Activated CD8-positive, alpha-beta memory T cell treated with anti-CD3 and anti-CD28 coated beads, Interleukin-2, amount 50 U/mL, for 4 hours (primary cell): ENCODE results near the gene PARN.
"Not testable (repeated sequence)": the region's sequence is repeated elsewhere in the genome, so short reads cannot be mapped to it uniquely, and the experiment has no call there.

Experiments
- DNase-seq: peaks from one replicate; pipeline ENCODE4 v3.0.0-alpha.2; 2020

The PARN gene

DNA sequence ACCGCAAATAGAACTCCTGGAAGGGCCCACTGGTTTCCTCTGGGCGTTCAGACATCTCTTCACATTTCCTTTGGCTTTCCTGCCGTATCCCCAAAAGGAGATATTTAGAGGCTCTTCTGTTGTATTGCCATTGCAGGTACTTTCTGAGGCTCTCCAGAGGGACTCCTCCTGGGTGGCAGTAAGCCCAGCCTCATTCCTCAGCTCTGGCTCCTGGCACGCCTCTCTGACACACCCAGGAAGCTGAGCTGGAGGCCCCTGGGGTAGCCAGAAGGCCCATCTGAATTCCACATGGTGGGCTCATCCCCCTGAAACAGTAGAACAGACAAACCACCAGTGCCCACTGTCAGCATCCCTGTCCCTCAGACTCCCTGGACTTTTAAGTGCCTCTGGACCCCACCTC is 206.7 kb downstream of the PARN start:
- DNase-seq = no peak

DNA sequence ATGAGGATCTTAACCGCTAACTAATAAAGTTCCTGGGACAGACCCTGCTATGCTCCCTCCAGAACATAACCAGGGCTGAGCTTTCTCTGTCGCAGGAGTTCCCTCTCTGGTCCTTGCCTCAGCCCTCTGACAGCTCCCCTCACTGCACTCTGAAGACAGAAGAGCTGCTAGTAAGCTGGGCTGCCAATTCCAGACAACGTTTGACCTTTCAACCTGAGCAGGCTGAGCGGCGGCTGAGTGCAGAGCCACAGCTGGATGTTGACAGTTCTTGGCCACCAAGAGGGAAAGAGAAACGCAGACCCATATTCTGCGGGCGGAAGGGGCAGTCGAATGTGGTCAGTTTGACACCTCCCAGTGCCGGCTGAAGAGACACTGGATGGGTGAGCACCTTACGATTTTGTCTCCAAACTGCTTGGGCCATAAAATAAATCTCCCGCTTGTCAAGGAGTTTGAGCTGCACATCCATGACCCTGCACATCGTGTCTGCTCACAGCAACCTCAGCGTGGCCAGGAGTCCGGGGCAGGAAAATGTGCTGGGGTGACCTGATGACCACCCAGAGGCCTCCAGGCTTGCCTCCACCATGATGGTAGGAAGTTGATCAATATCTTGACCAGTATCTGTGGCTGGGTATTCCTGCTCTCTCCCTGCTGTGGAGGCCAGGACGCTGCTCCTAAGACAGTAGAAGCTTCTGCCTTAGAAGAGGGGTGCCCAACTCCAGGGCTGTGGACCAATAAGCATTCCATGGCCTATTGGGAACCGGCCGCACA is 209.2 kb downstream of the PARN start:
- DNase-seq = no peak

DNA sequence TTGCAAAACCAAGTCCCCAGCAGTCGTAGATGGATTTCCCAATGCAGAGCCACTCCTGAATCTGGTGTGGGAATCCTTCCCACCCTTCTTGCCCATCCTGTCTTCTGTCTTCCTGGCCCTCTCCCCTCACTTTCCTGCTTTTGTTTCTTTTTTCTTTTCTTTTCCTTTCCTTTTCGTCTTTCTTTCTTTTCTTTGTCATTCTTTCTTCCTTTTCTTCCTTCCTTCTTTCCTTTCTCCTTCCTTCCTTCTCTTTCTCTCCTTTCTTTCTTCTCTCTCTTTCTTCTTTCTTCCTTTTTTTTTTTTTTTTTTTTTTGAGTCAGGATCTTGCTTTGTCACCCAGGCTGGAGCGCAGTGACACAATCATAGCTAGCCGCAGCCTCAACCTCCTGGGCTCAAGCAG is 209.8 kb downstream of the PARN start:
- DNase-seq = not testable (repeated sequence)

DNA sequence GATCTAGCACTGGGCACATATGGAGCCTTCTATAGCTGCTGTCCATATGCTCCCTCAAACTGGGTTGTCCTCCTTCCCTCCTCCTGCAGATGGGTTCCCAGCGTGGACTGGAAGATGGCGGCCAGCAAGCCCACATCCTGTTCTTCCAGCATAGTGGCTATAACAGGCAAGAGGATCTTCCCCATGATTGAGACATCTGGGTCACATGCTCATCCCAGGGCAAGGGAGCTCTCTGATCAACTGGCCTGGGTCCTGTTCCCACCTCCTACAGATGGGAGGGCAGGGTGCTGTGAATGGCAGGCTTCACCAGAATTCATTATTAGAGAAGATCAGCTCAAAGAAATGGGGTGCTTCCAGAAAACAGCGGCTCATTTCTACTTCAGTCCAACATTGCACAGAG is 210.2 kb downstream of the PARN start:
- no peak for DNase-seq

DNA sequence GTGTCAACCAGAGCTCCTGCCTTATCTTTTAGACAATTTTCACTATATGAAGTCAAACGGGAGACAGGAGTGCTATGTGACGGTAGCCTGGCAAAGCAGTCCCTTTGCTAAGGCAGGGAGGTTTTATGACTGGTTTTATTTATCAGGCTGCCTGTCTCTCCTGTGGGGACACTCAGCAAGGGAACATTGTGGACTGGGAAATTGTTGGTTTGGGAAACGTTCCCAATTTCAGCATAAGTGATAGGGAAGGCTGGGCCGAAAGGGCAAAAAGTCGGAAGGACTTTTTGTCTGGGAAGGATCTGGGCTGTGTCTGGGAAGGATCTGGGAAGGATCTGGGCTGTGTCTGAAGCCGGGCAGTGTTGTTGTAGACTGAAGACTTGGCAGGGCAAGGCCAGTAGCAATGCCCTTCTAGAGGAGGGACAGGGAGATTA is 211.2 kb downstream of the PARN start:
- DNase-seq = no peak

DNA sequence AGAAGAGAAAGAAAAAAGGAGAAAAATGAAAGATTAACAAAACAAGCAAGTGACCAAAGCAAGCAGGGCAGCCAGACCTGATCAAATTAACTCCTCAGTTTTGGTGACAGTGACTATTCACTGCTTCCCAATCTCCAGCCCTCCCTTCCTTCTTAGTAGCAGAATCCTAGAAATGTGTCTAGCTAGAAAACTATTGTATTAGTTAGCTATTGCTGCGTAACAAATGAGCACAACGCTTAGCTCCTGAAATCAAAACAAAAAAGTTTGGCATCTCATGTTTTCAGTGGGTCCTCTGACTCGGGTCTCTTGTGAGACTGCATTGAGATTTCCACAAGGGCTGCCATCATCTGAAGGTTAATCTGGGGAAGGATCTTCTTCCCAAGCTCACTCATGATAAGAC is 213.9 kb downstream of the PARN start:
- no peak for DNase-seq

DNA sequence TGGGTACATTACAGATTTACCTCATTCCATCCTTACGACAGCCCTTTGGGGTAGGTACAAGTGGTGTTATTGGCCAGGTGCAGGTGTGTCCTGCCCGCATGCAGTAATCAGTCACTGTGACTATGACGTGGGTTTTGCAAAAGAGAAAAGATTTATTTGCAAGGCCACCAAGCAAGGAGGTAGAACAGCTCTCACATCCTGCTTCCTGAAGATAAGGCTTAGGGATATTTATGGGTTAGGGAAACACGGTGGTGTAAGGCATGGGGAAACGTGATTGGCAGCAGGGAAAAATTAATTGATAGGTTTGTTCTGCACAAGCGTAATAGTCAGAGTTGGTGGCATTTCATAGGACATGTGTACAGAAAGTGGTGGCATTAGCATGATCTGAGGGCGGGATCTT is 214.8 kb downstream of the PARN start:
- DNase-seq = no peak

DNA sequence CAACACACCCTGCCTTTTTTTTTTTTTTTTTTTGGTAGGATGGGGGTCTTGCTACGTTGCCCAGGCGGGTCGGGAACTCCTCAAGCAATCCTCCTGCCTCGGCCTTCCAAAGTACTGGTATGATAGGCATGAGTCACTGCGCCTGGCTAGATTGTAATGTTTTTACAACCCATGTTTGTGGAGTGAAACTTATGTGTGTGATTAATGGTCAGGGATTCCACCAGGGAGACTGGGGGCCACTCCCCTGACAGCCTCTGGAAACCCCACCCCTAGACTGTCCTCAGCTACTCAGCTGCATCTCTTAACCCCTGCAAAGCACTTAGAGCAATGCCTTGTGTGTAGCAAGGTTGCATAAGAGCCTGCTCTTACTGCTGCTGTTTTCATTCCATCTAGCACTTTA is 220.5 kb downstream of the PARN start:
- DNase-seq = no peak

DNA sequence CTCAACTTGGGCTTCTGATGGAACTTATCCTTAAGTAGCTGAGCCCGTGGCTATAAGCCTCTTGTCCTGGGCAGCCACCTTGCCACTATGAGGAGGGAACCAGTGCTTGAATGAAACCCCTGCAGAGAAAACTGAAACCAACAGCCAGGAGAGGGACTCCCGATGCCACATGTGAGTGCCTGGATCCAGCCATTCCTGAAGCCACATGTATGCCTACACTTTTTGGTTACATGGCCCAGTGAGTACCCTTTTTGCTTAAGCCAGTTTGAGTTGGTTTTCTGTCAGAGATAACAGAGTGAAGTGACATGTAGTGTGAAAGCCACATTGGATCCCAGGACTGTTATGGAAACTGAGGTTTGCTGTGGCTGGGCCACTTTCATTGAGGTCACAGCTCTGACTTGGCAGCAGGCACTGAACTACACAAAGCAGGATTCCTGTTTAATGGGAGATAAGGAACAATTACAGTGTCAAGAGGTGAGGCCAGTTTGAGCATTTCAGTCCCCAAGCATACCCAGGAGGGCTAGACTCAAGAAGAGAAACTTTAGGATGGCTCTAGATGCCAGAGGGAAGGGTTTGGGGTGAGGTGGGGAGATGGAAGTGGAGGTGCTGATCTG is 222.2 kb downstream of the PARN start:
- DNase-seq = no peak

DNA sequence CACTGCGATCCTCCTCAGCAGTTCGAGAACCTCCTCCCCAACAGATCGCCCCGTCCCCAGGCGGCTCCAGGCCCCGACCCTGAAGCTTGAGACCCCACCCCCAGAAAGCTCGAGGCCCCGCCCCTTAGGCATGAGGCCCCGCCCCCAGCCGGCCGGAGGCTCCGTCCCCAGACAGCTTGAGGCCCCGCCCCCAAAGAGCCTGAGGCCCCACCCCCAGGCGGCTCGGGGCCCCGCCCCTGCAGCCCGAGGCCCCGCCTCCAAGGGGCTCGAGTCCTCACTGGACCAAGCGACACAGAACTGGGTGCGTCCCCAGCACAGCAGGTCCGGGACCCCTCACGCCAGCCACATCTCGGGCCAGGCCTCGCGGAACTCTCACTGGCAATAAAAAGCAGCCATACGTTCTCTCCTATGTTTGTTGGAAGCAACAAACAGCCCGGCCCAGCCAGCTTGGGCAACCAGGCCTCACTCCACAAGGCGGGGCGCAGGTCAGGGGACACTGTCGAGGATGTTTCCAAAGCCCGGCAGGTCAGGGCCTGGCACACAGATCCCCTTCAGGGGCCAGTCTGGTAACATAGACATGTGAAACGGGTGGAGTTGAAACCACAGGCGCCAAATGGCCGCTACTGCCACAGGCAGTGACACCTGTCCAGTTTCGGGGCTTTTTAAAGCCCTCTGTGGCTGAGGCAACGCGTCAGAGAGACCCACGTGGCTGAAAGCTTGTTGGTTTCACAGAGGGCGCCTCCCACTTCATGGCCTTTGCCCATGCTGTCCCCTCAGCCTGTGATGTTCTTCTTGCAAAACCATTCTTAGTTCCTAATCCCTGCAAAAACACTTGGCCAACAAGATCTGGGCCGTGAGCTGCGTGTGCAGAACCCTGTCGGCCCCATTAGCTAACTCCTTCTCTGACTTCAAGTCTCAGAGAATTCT is 224.2 kb downstream of the PARN start:
- DNase-seq = no peak

DNA sequence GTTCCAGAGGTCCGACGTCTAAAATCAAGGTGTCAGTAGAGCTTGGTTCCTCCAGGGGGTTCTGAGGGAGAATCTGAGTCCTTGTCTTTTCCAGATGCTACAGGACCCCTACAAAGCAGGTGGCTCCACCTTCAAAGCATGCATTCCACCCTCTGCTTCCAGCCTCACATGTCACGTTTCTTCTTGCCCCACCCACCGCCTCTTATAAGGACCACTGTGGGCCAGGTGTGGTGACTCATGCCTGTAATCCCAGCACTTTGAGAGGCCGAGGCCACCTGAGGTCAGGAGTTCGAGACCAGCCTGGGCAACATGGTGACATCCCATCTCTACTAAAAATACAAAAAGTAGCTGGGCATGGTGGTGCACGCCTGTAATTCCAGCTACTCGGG is 227.1 kb downstream of the PARN start:
- not testable (repeated sequence) for DNase-seq

DNA sequence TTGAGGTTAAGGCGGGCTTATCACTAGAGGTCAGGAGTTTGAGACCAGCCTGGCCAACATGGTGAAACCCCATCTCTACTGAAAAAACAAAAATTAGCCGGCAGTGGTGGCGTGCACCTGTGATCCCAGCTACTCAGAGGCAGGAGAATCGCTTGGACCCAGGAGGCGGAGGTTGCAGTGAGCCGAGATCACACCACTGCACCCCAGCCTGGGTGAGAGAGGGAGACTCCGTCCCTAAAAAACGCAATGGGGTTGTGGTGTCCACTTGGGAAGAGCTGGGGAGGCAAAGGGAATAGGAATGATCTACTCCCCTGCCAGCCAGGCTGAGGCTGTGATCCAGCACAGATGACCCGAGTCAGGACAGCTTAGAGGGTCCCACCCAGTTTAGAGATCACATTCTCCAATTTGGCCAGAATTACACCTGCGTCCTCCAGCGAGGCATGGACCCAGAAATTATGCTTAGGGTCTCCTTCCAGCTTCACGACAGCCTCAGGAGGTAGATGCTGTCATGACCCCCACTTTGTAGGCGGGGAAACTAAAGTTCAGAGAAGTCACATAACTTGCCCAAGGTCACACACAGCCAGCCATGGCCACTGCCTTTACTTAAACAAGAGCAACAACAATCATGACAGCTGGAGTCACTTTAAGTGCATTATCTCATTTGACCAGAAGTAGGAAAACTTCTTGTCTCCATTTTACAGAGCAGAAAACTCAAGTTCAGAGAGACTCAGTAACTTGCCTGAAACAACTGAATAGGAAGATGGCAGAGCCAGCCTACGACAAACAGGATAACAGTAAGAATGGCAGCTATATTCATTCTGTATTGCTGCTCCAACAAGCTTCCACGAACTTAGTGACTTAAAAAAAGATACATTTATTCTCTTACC is 227.7 kb downstream of the PARN start:
- DNase-seq = not testable (repeated sequence)

DNA sequence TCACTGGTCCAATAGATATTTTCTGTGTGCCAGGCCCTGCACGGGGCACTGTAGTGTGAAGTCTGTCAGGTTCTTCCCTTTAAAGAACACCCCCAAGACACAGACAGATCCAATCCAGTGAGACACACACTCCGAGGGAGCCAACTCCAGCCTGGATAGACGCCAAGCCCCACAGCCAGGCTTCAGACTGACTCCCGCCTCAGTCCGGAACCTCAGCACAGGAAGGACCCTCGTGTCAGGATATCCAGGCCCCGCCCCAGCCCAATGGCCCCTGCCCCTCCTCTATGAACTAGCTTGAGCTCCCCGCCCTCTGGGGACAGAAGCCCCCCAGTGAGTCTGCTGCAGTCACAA is 228.4 kb downstream of the PARN start:
- DNase-seq = not testable (repeated sequence)

DNA sequence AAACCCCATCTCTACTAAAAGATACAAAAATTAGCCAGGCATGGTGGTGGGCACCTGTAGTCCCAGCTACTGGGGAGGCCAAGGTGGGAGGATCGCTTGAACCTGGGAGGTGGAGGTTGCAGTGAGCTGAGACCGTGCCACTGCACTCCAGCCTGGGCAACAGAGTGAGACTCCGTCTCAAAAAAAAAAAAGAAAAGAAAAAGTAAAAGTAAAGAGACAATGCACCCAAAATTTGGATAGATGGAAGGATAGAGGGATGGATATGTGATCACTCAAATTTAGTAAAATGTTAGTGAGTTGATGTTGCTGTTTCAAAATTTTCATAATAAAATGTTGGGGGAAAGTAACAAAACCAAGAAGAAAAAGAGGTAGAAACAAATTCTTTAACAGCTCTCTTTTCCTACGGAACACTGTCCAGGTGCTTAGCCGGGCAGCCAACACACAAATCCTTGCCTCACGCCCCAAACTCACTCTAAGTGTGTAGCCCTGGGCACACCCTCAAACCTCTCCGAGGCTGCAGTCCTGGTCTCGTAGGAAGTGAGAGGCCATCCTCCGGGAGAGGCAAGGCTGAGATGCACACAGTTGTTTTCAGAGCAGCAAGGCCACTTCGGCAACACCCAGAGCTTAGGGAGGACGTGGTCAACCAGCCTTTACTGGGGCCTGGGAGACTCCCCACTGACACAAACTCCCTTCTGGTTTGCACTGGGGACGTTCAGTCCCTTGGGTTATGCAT is 228.9 kb downstream of the PARN start:
- not testable (repeated sequence) for DNase-seq

DNA sequence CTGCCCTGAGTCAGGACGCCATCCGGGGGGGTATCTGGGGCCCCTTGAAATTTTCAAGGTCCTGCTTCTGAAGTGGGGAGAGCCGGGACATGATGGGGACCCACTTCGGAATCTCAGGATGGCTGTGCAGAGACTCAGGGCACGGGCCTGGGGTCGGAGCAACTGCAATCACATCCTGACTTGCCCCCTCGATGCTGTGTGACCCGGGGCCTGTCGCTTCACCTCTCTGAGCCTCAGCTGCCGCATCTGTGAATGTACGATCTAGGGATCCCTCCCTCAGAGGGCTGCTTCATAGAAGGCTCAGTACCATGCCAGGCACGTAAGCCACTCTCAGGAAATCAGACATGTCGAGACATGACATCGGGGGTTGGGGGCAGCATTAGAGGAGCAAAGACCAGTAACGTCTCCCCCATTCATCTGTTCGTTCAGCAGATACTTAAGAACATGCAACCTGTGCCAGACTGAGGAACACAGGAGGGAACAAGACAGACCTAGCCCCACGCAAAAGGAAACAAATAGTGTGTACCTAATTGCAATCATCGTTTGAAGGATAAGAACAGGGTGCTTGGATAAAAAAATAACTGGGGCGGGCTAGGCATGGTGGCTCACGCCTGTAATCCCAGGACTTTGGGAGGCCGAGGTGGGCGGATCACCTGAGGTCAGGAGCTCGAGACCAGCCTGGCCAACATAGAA is 229.6 kb downstream of the PARN start:
- DNase-seq = no peak

DNA sequence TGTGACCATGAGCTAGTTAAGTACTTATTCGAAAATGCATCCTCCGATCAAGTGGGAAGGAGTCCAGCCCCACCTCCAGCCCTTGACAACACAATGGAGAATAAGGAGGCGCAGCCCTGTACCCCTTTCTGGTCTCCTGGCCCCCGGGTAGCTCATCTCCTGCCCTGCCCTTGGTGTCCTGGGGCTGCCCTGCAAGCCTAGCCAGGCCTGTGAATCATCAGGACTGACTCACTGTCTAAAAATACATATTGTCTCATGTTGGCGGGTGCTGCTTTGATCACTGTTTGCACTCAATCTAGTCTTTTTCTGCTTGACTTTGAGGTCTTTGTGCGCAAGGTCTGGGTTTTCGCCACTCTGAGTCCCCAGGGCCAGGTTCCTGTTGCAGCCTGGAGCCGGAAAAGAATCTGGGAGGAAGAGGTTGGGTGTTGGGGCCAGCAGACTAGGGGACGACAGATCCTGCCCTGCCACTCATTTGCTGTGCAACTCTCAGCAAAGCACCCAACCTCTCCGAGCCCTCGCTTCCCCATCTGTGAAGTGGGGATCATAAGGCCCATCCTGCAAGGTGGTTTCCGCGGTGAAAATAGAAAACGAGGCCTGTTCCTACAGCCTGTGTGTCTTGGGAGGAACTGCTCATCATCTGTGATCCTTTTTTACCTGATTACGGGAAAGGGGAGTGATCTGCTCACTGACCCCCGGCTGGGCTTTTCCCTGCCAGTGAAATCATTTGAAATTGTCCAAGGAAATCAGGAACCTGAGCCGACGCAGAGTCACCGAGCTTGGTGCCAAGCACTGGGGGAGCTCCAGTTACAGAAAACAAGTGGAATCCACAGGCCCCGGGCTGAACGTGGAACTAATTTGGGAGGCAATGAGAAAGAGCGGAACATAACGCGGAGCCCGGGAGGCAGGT is 230.4 kb downstream of the PARN start:
- no peak for DNase-seq

DNA sequence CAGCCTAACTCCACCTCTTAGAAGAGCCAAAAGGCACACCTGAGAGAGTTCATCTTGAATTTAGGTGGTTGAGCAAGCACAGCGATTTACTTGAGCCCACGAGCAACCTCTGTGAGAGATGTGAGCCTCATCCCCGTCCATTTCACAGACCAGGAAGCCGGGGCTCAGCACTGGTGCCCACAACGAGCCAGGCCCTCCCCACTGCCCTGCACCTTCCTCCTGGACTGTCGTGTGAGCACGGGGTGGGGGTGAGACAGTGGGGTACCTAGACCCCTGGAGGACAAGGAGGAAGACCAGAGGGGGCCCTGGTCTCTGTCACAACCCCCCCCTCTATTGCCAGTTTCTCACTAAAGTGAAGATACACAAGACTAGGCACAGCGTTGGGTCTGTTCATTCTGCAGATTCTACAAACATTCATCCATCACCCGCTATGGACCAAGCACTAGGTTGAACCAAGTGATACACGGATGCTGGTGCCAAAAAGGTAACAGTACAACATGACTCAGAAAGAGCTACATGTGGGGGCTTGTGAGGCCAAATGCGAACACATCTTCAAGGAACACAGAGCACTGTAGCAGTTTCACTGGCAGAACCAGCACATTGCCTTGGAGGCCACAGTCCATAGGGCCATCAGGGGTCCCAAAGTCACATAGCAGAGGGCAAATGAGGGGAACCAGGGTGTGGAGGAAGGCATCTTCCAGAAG is 231.9 kb downstream of the PARN start:
- no peak for DNase-seq

DNA sequence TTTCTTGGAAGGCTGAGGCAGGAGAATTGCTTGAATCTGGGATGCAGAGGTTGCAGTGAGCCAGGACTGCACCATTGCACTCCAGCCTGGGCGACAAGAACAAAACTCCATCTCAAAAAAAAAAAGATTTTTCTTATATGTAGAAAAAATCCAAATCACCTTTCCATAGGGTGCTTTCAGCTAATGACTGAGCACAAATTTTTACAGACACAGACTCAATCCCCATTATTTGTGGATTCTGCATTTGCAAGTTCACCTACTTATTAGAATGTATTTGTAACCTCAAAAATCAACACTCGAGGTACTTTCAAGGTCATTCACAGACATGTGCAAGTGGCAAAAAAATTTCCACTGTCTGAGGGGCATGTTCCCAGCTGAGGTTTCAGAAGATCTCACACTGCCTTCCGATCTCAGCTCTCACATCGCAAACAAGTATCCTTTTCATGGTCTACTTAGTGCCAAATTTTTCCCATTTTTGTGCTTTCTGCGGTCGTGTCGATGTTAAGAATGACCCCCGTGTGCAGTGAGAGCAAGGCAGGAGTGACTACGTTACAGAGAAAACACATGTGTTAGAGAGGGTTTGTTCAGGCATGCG is 234.3 kb downstream of the PARN start:
- not testable (repeated sequence) for DNase-seq

DNA sequence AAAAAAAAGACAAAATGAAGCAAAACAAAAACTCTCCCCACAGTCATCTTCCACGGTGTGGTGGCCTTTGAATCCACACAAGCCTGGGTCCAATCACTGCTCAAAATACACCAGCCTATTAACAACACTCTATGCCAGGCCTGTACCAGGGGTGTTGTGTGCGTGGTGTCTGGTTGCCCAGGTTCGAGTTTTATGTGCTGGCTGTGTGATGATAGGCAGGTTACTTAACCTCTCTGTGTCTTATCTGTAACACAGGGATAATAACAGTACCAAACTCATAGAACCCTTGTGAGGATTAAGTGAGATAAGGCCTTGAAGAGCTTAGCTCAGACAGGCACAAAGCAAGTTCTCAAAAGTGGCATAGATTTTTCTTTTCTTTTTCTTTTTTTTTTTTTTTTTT is 235.2 kb downstream of the PARN start:
- DNase-seq = no peak
